VCaP (cell line): ENCODE measurements around the gene CD63.

Experiments used
- H3K27ac ChIP-seq: fragments of 450-650 bp; 2 replicates; pipeline ENCODE4 v1.5.1; 2017
- TF ChIP-seq, protein P1 (sequence below): fragments of 450-650 bp; conservative IDR thresholded peaks from 2 replicates; pipeline ENCODE4 v1.5.1; 2017; ENCODE audit warnings: mild to moderate bottlenecking, moderate library complexity

Gene CD63

GRCh38 chr12:55706568-55707218 lies 22.1 kb downstream of the CD63 start:
- TF ChIP-seq, protein P1, sequence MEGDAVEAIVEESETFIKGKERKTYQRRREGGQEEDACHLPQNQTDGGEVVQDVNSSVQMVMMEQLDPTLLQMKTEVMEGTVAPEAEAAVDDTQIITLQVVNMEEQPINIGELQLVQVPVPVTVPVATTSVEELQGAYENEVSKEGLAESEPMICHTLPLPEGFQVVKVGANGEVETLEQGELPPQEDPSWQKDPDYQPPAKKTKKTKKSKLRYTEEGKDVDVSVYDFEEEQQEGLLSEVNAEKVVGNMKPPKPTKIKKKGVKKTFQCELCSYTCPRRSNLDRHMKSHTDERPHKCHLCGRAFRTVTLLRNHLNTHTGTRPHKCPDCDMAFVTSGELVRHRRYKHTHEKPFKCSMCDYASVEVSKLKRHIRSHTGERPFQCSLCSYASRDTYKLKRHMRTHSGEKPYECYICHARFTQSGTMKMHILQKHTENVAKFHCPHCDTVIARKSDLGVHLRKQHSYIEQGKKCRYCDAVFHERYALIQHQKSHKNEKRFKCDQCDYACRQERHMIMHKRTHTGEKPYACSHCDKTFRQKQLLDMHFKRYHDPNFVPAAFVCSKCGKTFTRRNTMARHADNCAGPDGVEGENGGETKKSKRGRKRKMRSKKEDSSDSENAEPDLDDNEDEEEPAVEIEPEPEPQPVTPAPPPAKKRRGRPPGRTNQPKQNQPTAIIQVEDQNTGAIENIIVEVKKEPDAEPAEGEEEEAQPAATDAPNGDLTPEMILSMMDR: no peak
- H3K27ac ChIP-seq: no peak overlapping the region

- H3K27ac ChIP-seq: no peak overlapping the region
- TF ChIP-seq, protein P1: peak; percentile 16; the same call in 1 of the 2 replicates
These were observed 22.9 kb downstream of the CD63 start for GRCh38 chr12:55705782-55706402.

- TF ChIP-seq, protein P1: no peak
- H3K27ac ChIP-seq: no peak overlapping the region
These were observed 23.7 kb downstream of the CD63 start for GRCh38 chr12:55704824-55705718.

- H3K27ac ChIP-seq: no peak overlapping the region
- TF ChIP-seq, protein P1: no peak
These were observed 24.7 kb downstream of the CD63 start for GRCh38 chr12:55703901-55704761.

DNA sequence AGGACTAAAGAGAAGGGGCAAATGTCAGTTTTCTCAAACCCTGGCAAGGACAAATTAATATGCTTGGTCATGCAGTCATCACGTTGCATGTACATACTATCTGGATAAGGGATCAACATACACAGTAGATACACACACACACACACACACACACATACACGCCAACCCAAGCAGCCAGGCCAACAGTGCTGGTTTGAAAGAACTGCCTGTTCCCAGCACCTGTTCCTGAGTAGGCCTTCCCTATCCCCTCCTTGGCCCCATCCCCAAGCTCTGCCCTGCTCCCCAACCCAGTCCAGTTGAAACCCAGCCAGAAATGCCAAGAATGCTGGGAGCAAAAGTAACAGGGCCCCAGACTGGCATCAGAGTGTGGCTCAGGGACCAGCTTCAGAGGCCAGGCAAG lies 25.5 kb downstream of the CD63 start:
- TF ChIP-seq, protein P1: no peak
- no peak overlapping the region for H3K27ac ChIP-seq

GRCh38 chr12:55702861-55703260 lies 25.9 kb downstream of the CD63 start:
- TF ChIP-seq, protein P1: no peak
- H3K27ac ChIP-seq: no peak overlapping the region
